NB4 (cell line): ENCODE results near the gene ABCF2.

Source experiments
- DNase-seq: peaks from one replicate; pipeline ENCODE4 v3.0.0; 2010; ENCODE audit warnings: low read depth
- H3K4me3 ChIP-seq: one replicate; pipeline ENCODE4 v1.5.1; 2011; ENCODE audit warnings: mild to moderate bottlenecking, low read depth, low read length, moderate library complexity
- CTCF ChIP-seq: IDR thresholded peaks from one replicate; pipeline ENCODE4 v1.5.1; 2012; ENCODE audit warnings: low read depth, low read length
- MAX ChIP-seq: IDR thresholded peaks from 2 replicates; pipeline ENCODE4 v1.6.1; 2011; ENCODE audit warnings: low read depth, low read length
- MYC ChIP-seq: IDR thresholded peaks from 2 replicates; pipeline ENCODE4 v1.6.1; 2011; ENCODE audit warnings: low read depth, low read length
- POLR2A ChIP-seq: IDR thresholded peaks from 2 replicates; pipeline ENCODE4 v1.6.1; 2011; ENCODE audit warnings: mild to moderate bottlenecking; ENCODE audit not compliant: insufficient read length; ENCODE audit errors: extremely low read depth

The ABCF2 gene

GRCh38 chr7:151264615-151265014 is 37.6 kb upstream of the ABCF2 start:
- DNase-seq, result no peak
- TF ChIP-seq POLR2A, result no peak
- no peak for TF ChIP-seq MAX
- no peak for TF ChIP-seq MYC
- no peak for TF ChIP-seq CTCF
- no peak overlapping the region for H3K4me3 ChIP-seq

GRCh38 chr7:151261529-151261928 is 34.5 kb upstream of the ABCF2 start:
- no peak for TF ChIP-seq CTCF
- TF ChIP-seq POLR2A, result no peak
- TF ChIP-seq MAX, result no peak
- no peak for TF ChIP-seq MYC
- no peak for DNase-seq

GRCh38 chr7:151260883-151261282 is 33.9 kb upstream of the ABCF2 start:
- TF ChIP-seq CTCF, result no peak
- no peak for TF ChIP-seq POLR2A
- no peak for TF ChIP-seq MAX
- TF ChIP-seq MYC, result no peak
- no peak for DNase-seq

More at GRCh38 chr7:151261529-151261928, 34.5 kb upstream of the ABCF2 start:
- no peak overlapping the region for H3K4me3 ChIP-seq

GRCh38 chr7:151260471-151260870 is 33.5 kb upstream of the ABCF2 start:
- DNase-seq, result no peak
- no peak for TF ChIP-seq MAX
- no peak overlapping the region for H3K4me3 ChIP-seq

More at GRCh38 chr7:151260883-151261282, 33.9 kb upstream of the ABCF2 start:
- no peak overlapping the region for H3K4me3 ChIP-seq

- DNase-seq, result no peak
- no peak overlapping the region for H3K4me3 ChIP-seq
- TF ChIP-seq POLR2A, result no peak
- TF ChIP-seq MAX, result no peak
- TF ChIP-seq MYC, result no peak
- no peak for TF ChIP-seq CTCF
These were observed 31.0 kb upstream of the ABCF2 start for GRCh38 chr7:151257990-151258389.

GRCh38 chr7:151256410-151257045 is 29.5 kb upstream of the ABCF2 start:
- TF ChIP-seq CTCF, result no peak
- TF ChIP-seq POLR2A, result no peak
- no peak for TF ChIP-seq MYC
- TF ChIP-seq MAX, result no peak
- H3K4me3 ChIP-seq, result no peak overlapping the region
- no peak for DNase-seq
